B cell (primary cell): ENCODE data around the gene EHF.

Source experiments
- CTCF ChIP-seq: fragments of 200-600 bp; IDR thresholded peaks from one replicate; pipeline ENCODE4 v1.8.0; 2022; ENCODE audit warnings: antibody characterized with exemption, mild to moderate bottlenecking
- EZH2 ChIP-seq: IDR thresholded peaks from 2 replicates; pipeline ENCODE4 v1.6.1; 2012; ENCODE audit warnings: borderline replicate concordance, low read depth, mild to moderate bottlenecking, moderate library complexity, low read length; ENCODE audit not compliant: insufficient read depth, poor library complexity, severe bottlenecking

- TF ChIP-seq CTCF (no peak), EZH2 (no peak)
Measured at GRCh38 chr11:34680918-34681586, 60.2 kb downstream of the EHF start.
